Testis (tissue), 5 donors: Measurements from ENCODE around the gene SELP. TPM values are rescaled to one million over a fixed set of nuclear protein-coding genes. Genes with fewer than 3 reads are reported as not detected.
"Not testable (repeated sequence)": the region's sequence is repeated elsewhere in the genome, so short reads cannot be mapped to it uniquely, and the experiment has no call there.

Experiments used
- DNase-seq: peaks from one replicate; pipeline ENCODE4 v3.0.0-alpha.2; 2019
- H3K27ac ChIP-seq, 2 donors: fragments of 200-600 bp; sonication (generic); one replicate each; pipeline ENCODE4 v1.5.1; 2019
- H3K27me3 ChIP-seq: fragments of 200-600 bp; sonication (generic); one replicate; pipeline ENCODE4 v1.5.1; 2019
- H3K36me3 ChIP-seq: fragments of 200-600 bp; sonication (generic); one replicate; pipeline ENCODE4 v1.5.1; 2017; ENCODE audit warnings: low read depth; ENCODE audit errors: missing control alignments
- H3K4me1 ChIP-seq: fragments of 200-600 bp; sonication (generic); one replicate; pipeline ENCODE4 v1.5.1; 2019
- H3K4me3 ChIP-seq, 2 donors: fragments of 200-600 bp; sonication (generic); one replicate each; pipeline ENCODE4 v1.5.1; 2017 to 2019
- H3K9me3 ChIP-seq: fragments of 200-600 bp; sonication (generic); one replicate; pipeline ENCODE4 v1.5.1; 2017
- CTCF ChIP-seq, 3 experiments: fragments of 450-650 bp in 2 of 3; fragments of 200-600 bp in 1 of 3; sonication (generic) in 1 of 3; IDR thresholded peaks; one replicate each; pipeline ENCODE4 v1.5.1; 2016 to 2019; ENCODE audit warnings: antibody characterized with exemption in 3 of 3, mild to moderate bottlenecking in 2 of 3, moderate library complexity in 1 of 3
- POLR2A ChIP-seq: fragments of 450-650 bp; IDR thresholded peaks from one replicate; pipeline ENCODE4 v1.6.1; 2017; ENCODE audit warnings: antibody characterized with exemption, mild to moderate bottlenecking, moderate library complexity
- WGBS, 2 donors: methylation state at CpG; one replicate each; pipeline ENCODE4 v1.1.5; 2018; 5-methylcytosine and 5-hydroxymethylcytosine counted together
- intact Hi-C: fragments of 100-400 bp; cut with DNase I; formaldehyde crosslinking; loops from one replicate; pipeline ENCODE4 v1.15.1; 2023; ENCODE audit warnings: low total_unique reads
- long read RNA-seq, 2 donors: transcript quantifications; one replicate each; lab custom pipeline, GENCODE V29; 2026
- polyA plus RNA-seq: library from polyadenylated mRNA; stranded (reverse); fragments of 350-450 nt; fragmentation: Illumina TruSeq; extraction: RNeasy Lipid Tissue Mini Kit (QIAGEN cat#74804); gene quantifications from one replicate; pipeline ENCODE4 v1.2.3, GENCODE V29; 2014; ENCODE audit warnings: low read depth, low replicate concordance; ENCODE audit not compliant: insufficient read depth
- total RNA-seq, 2 donors: library from RNA; depleted of rRNA; stranded (reverse); fragments of >200 nt; gene quantifications; one replicate each; pipeline ENCODE4 v1.2.3, GENCODE V29; 2016

The SELP gene
- total RNA-seq (1 to 10 TPM; 1.7 to 3.1 TPM), polyA plus RNA-seq (6.4 TPM)
- long read RNA-seq, donor 1 = 0 reads
- long read RNA-seq, donor 2 = 0 reads

- DNase-seq = no peak
- Histone ChIP-seq H3K27ac (no peak within 1 kb of the TSS), H3K4me3 (no peak within 1 kb of the TSS), H3K27me3 (no peaks in the 10 kb centered on the region), H3K4me1 (no peaks in the 10 kb centered on the region), H3K9me3 (no peaks in the 10 kb centered on the region), H3K36me3 (no peaks in the 10 kb centered on the region)
- TF ChIP-seq POLR2A = no peak
- TF ChIP-seq CTCF (IDR thresholded peaks at IDR 0.05) = no peak
- intact Hi-C loops = no loop called here
- 72 to 90% methylated on average over 1 of the region's 1 CpG for WGBS, 2 donors
These were observed at the start of gene SELP for GRCh38 chr1:169630006-169630405. Gene SELP, minus strand, starts transcription at chr1:169630124. Its CDS starts 50 bp downstream, at chr1:169630074.

- TF ChIP-seq POLR2A = no peak
- no peak for TF ChIP-seq CTCF (IDR thresholded peaks at IDR 0.05)
These were observed 49.8 kb upstream of the SELP start for GRCh38 chr1:169679692-169680091.

GRCh38 chr1:169676001-169676400 is 46.1 kb upstream of the SELP start:
- Histone ChIP-seq H3K4me1 (peaks cover 5% of the 10 kb centered on the region), H3K4me3 (no peak overlapping the region), H3K36me3 (no peaks in the 10 kb centered on the region), H3K27ac (no peak overlapping the region), H3K9me3 (no peaks in the 10 kb centered on the region), H3K27me3 (no peaks in the 10 kb centered on the region)
- WGBS, 2 donors = 42 to 50% methylated on average over 2 of the region's 2 CpGs
- no peak for DNase-seq
- TF ChIP-seq POLR2A (no peak), CTCF (IDR thresholded peaks at IDR 0.05) (no peak)
- intact Hi-C loops = no loop called here

More at GRCh38 chr1:169679692-169680091, 49.8 kb upstream of the SELP start:
- intact Hi-C loops = no loop called here
- Histone ChIP-seq H3K36me3 (no peaks in the 10 kb centered on the region), H3K27ac (no peak overlapping the region), H3K9me3 (no peaks in the 10 kb centered on the region), H3K4me3 (no peak overlapping the region), H3K27me3 (no peaks in the 10 kb centered on the region), H3K4me1 (no peaks in the 10 kb centered on the region)
- WGBS, 2 donors = 81 to 87% methylated on average over 3 of the region's 3 CpGs
- DNase-seq = no peak

- no peak for DNase-seq
- H3K4me1 ChIP-seq = peaks cover 5% of the 10 kb centered on the region
- no peaks in the 10 kb centered on the region for H3K27me3 ChIP-seq
- no peaks in the 10 kb centered on the region for H3K9me3 ChIP-seq
- H3K27ac ChIP-seq = peak overlapping the region; percentile 8 to 61
- intact Hi-C loops = no loop called here
- H3K4me3 ChIP-seq = no peak overlapping the region
- H3K36me3 ChIP-seq = no peaks in the 10 kb centered on the region
- 50 to 51% methylated on average over 3 of the region's 3 CpGs for WGBS, 2 donors
- TF ChIP-seq CTCF (IDR thresholded peaks at IDR 0.05) (no peak), POLR2A (no peak)
These were observed 40.9 kb upstream of the SELP start for GRCh38 chr1:169670836-169671235.

- H3K9me3 ChIP-seq, H3K27me3 ChIP-seq, H3K4me3 ChIP-seq, DNase-seq, H3K36me3 ChIP-seq, H3K4me1 ChIP-seq, intact Hi-C loops: not testable (repeated sequence)
- WGBS, 2 donors = 84 to 95% methylated on average over 3 of the region's 3 CpGs
- H3K27ac ChIP-seq = peak overlapping the region; percentile 8 to 61
These were observed 40.3 kb upstream of the SELP start for GRCh38 chr1:169670244-169670643.

GRCh38 chr1:169667699-169668596 is 38.0 kb upstream of the SELP start:
- not testable (repeated sequence) for H3K4me3 ChIP-seq

GRCh38 chr1:169667227-169667639 is 37.3 kb upstream of the SELP start:
- H3K27ac ChIP-seq, H3K4me3 ChIP-seq, H3K27me3 ChIP-seq, DNase-seq, intact Hi-C loops, H3K36me3 ChIP-seq, H3K9me3 ChIP-seq, H3K4me1 ChIP-seq: not testable (repeated sequence)
- 55 to 80% methylated on average over 2 of the region's 2 CpGs for WGBS, 2 donors

More at GRCh38 chr1:169667699-169668596, 38.0 kb upstream of the SELP start:
- H3K27ac ChIP-seq, H3K27me3 ChIP-seq, DNase-seq, H3K9me3 ChIP-seq, H3K4me1 ChIP-seq, intact Hi-C loops, H3K36me3 ChIP-seq: not testable (repeated sequence)
- 95% methylated on average over 17 to 28 of the region's 28 CpGs for WGBS, 2 donors

- DNase-seq, H3K27me3 ChIP-seq, H3K4me3 ChIP-seq, H3K4me1 ChIP-seq, H3K27ac ChIP-seq, intact Hi-C loops, H3K36me3 ChIP-seq, H3K9me3 ChIP-seq: not testable (repeated sequence)
- 74 to 77% methylated on average over 7 to 8 of the region's 8 CpGs for WGBS, 2 donors
These were observed 32.8 kb upstream of the SELP start for GRCh38 chr1:169662680-169663079.
